ENCODE results near the gene TMEFF1. TPM values are rescaled to one million over a fixed set of nuclear protein-coding genes. Genes with fewer than 3 reads are reported as not detected.

The TMEFF1 gene
- total RNA-seq, 4 donors from 2014 or later = 0.10 to 1.1 (median 0.81) TPM; not detected in 1

- Histone ChIP-seq H3K4me3 (no peak overlapping the region), H3K27ac (no peak overlapping the region), H3K4me1 (peaks cover 0 to 4% (median 0%) of the 10 kb centered on the region in 3 donors), H3K36me3 (no peaks in the 10 kb centered on the region), H3K9me3 (no peaks in the 10 kb centered on the region), H3K27me3 (no peaks in the 10 kb centered on the region)
- TF ChIP-seq EP300 (IDR thresholded peaks at IDR 0.05) (no peak), POLR2A (IDR thresholded peaks at IDR 0.05) (no peak), POLR2AphosphoS5 (IDR thresholded peaks at IDR 0.05) (no peak)
- TF ChIP-seq, protein P1, sequence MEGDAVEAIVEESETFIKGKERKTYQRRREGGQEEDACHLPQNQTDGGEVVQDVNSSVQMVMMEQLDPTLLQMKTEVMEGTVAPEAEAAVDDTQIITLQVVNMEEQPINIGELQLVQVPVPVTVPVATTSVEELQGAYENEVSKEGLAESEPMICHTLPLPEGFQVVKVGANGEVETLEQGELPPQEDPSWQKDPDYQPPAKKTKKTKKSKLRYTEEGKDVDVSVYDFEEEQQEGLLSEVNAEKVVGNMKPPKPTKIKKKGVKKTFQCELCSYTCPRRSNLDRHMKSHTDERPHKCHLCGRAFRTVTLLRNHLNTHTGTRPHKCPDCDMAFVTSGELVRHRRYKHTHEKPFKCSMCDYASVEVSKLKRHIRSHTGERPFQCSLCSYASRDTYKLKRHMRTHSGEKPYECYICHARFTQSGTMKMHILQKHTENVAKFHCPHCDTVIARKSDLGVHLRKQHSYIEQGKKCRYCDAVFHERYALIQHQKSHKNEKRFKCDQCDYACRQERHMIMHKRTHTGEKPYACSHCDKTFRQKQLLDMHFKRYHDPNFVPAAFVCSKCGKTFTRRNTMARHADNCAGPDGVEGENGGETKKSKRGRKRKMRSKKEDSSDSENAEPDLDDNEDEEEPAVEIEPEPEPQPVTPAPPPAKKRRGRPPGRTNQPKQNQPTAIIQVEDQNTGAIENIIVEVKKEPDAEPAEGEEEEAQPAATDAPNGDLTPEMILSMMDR (IDR thresholded peaks at IDR 0.05) = no peak
- no peak for ATAC-seq
- 77 to 84% methylated on average over 5 of the region's 5 CpGs for WGBS, 2 donors (ENCODE audit: low coverage in 1 of 2)
Observed at GRCh38 chr9:100591639-100592412, 118.9 kb downstream of the TMEFF1 start.

- 17 to 19% methylated on average over 3 of the region's 3 CpGs for WGBS, 2 donors (ENCODE audit: low coverage in 1 of 2)
- ATAC-seq = peak; percentile 46
- no peak for TF ChIP-seq EP300 (IDR thresholded peaks at IDR 0.05)
- TF ChIP-seq, protein P1 (IDR thresholded peaks at IDR 0.05) = peak; percentile 61 to 84 (median 77)
Observed at GRCh38 chr9:100595391-100596199, 122.6 kb downstream of the TMEFF1 start.

GRCh38 chr9:100597236-100597635, 124.3 kb downstream of the TMEFF1 start:
- 11 to 38% methylated on average over 2 to 3 of the region's 6 CpGs for WGBS, 2 donors (ENCODE audit: low coverage in 1 of 2)
- Histone ChIP-seq H3K4me1 (peaks cover 0 to 20% (median 0%) of the 10 kb centered on the region in 3 donors), H3K4me3 (no peak overlapping the region), H3K27ac (no peak overlapping the region), H3K36me3 (no peaks in the 10 kb centered on the region), H3K9me3 (no peaks in the 10 kb centered on the region), H3K27me3 (no peaks in the 10 kb centered on the region)
- TF ChIP-seq, protein P1 (IDR thresholded peaks at IDR 0.05) = no peak
- no peak for TF ChIP-seq EP300 (IDR thresholded peaks at IDR 0.05)
- TF ChIP-seq POLR2A (IDR thresholded peaks at IDR 0.05) = no peak
- no peak for TF ChIP-seq POLR2AphosphoS5 (IDR thresholded peaks at IDR 0.05)
- no peak for ATAC-seq

More at GRCh38 chr9:100595391-100596199, 122.6 kb downstream of the TMEFF1 start:
- Histone ChIP-seq H3K27ac (no peak overlapping the region), H3K4me1 (peaks cover 0 to 20% (median 0%) of the 10 kb centered on the region in 3 donors), H3K9me3 (no peaks in the 10 kb centered on the region), H3K27me3 (no peaks in the 10 kb centered on the region), H3K4me3 (no peak overlapping the region), H3K36me3 (no peaks in the 10 kb centered on the region)

GRCh38 chr9:100598641-100599145, 125.7 kb downstream of the TMEFF1 start:
- WGBS, 2 donors (ENCODE audit: low coverage in 1 of 2) = 1 to 2% methylated on average over 22 to 24 of the region's 41 CpGs
- peak overlapping the region; percentile 25 to 53 for H3K4me3 ChIP-seq
- no peaks in the 10 kb centered on the region for H3K9me3 ChIP-seq
- ATAC-seq = peak; percentile 81
- H3K4me1 ChIP-seq = peaks cover 0 to 20% (median 0%) of the 10 kb centered on the region in 3 donors
- no peaks in the 10 kb centered on the region for H3K36me3 ChIP-seq
- peak overlapping the region in 1 of 4 donors; percentile 2 for H3K27ac ChIP-seq
- no peak for TF ChIP-seq POLR2A (IDR thresholded peaks at IDR 0.05)
- TF ChIP-seq, protein P1 (IDR thresholded peaks at IDR 0.05) = peak in 1 of 4 experiments; percentile 31
- TF ChIP-seq POLR2AphosphoS5 (IDR thresholded peaks at IDR 0.05) = no peak
- no peak for TF ChIP-seq EP300 (IDR thresholded peaks at IDR 0.05)
- H3K27me3 ChIP-seq = no peaks in the 10 kb centered on the region

All from gastroesophageal sphincter (tissue), 4 donors.